HG02642 (cell line): ENCODE results near the gene CD59.
"Not testable (repeated sequence)": the region's sequence is repeated elsewhere in the genome, so short reads cannot be mapped to it uniquely, and the experiment has no call there.

Source experiments
- ATAC-seq: cut with Tn5 transposase; IDR thresholded peaks from one replicate; pipeline ENCODE4 v1.9.1; 2021; ENCODE audit warnings: mild to moderate bottlenecking; ENCODE audit not compliant: unreplicated experiment, poor library complexity

CD59 gene

DNA sequence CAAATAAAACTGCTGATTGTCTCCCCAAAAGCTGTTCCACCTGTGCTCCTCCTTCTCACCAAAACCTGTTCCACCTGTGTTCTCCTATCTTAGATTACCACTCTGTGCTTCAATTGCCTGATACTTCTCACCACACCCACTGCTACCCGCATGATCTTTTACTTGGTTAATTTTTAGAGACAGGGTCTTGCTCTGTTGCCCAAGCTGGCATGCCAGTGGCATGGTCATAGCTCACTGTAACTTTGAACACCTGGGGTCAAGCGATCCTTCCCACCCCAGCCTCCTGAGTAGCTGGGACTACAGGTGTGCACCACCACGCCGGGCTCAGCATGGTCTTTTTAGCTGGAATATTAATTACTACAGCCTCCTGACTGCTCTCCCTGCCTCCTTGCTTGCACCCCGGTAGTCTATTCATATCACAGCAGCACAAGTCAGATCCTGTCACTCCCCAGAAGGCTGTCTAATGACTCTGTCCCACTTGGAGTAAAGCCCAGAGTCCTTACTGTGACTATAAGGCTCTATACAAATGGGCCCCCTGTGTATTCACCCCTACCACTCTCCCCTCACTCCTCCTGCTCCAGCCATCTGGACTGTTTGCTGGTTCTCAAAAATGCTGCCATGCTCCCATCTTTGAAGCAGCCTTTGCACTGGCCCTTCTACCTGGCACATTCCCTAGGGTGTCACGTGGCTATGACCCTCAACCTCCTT is 39.1 kb downstream of the CD59 start:
- ATAC-seq: no peak

DNA sequence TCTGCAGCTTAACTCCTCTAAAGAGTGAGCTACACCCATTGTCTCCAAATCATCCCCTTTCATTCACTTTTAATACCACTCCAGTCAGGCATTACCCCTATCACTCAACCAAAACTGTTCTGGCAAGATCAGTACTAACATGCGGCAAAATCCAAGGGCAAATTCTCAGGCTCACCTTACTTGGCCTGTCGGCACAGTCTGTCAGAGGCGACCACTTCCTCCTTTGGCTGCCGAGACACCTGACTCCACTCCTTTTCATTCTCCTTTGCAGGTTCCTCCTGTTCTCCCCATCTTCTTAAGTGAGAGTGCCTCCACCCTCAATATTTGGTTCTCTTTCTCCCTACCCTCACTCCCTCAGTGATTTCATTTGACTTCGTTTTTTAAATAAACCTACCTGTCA is 39.8 kb downstream of the CD59 start:
- no peak for ATAC-seq

GRCh38 chr11:33695051-33695566 is 41.1 kb downstream of the CD59 start:
- ATAC-seq: no peak

- no peak for ATAC-seq
Observed at GRCh38 chr11:33694346-33695050, 41.7 kb downstream of the CD59 start.

DNA sequence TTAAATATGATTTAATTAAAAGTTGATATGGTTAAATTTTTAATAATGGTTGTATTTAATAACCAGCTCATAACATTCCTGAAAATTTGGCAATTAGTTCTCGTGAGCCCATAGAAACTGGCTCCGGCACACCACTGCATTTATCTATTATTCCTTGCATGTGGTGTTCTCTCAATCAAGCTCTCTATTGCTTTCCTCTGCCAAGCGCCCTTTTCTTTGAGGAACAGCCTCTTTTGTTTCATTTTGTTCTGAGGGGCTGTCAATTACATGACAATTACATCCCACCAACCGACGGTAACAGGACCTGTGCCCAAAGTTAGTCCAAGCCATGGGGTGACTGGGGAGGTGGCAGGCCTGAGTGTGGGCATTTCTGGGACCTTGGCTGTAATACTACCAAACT is 43.7 kb downstream of the CD59 start:
- no peak for ATAC-seq

- ATAC-seq: no peak
Observed at GRCh38 chr11:33692013-33692504, 44.2 kb downstream of the CD59 start.

DNA sequence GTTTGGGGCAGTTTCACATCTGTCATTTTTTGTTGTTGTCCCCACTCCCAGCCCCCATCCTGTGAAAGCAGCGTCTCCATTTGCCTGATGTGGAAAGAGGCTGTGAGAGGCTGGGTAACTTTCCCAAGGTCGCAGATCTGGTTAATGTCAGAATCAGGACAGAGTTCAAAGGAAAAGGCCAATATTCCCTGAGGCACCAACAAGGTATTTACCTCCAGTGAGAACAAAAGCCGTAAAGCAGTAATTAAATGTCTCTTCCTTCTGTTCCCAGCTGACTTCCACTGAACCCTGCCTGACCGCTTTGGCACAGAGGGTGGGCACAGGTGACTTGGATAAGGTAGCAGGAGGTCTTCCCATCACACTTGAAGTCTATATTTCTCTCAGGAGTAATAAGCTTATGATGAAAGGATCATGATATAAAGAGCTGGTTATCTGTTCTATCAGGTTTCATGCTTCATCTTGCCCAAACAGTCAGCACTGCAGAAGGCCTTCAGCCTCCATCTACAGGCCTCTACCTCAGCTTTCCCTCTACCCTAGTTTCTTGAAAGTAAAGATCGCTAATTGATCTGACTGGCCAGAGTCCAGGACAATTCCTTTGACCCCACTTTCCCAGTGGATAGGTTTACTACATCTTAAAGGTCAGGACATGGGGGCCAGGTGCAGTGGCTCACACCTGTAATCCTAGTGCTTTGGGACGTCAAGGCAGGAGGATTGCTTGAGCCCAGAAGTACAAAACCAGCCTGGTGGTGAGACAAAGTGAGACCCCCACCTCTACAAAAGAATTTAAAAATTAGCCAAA is 45.0 kb downstream of the CD59 start:
- ATAC-seq: no peak

DNA sequence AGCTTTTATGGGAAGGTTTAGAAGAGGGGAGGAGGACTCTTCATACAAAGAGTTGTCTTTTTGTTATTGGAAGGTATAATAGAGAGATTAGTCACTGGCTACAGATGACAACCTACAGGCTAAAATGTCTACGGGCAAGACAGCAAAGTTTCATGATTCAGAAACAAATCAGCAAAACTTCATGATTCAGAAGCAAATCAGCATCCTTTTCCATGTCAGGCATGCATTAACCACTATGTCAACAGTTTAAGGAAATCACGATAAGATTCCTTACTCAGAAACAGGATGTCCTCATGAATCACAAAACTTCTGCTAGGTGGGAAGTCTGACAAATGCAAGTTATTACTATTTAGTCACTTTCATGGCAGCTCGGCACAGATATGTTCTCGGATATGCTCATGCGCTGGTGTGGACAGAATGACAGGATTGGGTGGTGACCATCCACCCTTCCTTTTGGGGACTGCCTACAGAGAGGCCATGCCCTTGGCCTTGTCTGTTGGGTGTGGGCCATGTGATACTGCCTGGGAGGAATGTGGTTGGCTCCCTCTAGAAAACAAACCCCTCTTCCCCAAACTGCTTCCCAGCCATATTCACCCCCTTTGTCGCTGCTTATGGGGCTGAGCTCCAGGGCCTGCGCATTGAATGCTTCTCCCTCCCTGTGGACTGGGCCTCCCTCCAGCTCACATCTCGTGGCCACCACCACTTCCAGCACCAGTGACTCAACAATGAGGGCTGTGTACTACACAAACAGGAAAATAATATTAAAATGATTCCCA is 45.7 kb downstream of the CD59 start:
- ATAC-seq: no peak

DNA sequence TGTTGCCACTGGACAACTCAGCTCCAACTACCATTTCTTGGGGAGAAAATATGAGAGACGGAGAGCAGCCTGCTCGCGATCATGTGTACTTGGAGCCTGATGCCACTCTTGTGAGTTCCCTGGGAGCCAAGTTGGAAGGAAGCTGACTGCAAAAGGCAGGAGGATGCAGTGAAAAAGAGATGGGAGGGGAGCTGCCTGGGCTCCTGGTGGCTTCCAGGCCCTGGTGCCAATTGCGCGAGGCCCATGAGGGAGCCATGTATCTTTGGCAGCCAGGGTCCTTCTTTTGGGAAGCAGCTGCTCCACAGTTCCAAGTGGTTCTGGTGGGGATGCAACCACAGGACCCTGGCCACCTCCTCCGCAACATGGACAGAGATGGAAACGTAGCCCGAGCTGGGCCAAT is 46.7 kb downstream of the CD59 start:
- no peak for ATAC-seq

GRCh38 chr11:33689085-33689484 is 47.1 kb downstream of the CD59 start:
- no peak for ATAC-seq

DNA sequence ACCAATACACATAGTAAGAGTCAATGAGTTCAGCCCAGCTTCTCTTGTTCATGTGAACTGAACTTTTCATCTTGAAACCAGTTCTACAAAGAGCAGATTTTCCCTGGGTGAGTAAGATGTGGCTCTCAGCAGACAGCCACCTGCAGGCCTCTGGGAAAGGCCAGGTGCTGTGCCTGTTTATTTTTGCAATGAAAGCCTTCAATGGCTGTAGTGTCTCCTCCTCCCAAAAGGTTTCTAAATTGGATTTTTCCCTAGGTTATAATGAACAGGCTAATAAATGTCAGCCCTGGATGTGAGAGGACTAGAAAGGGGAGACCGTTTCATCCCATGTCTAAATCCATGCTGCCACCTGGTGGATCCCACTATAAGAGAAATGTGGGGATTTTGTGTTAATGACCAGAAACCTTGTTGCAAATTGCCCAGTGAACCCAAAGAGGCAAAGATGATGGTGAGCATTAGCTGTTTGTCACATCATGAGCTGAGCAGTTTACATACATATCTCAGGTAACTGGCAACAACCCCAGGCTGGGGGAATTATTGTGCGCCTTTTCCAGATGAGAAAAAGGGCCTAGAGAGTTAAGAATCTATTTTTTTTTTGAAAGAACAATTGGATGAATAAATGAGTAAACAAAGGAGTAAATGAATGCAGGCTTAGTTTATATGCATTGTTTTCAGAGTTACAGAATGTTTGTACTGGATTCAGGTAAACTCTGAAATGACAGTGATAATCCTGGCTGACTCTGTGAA is 48.3 kb downstream of the CD59 start:
- ATAC-seq: no peak

- no peak for ATAC-seq
Observed at GRCh38 chr11:33685082-33685481, 51.1 kb downstream of the CD59 start.

GRCh38 chr11:33684003-33684706 is 52.1 kb downstream of the CD59 start:
- no peak for ATAC-seq

DNA sequence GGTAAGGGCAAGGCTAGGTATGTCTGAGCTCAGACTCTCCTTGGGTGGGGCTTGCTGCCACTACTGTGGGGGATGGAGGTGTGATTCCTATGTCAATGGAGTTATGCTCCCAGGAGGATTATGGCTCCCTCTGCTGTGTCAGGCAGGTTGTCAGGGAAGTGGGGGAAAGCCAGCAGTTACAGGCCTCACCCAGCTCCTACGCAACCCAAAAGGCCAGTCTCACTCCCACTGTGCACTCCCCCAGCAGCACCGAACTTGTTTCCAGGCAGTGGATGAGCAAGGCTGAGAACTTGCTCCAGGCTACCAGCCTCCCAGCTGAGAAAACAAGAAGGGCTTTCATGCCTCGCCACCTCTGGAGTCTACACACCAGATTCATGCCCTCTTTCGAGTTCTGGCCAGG is 53.8 kb downstream of the CD59 start:
- ATAC-seq: no peak

DNA sequence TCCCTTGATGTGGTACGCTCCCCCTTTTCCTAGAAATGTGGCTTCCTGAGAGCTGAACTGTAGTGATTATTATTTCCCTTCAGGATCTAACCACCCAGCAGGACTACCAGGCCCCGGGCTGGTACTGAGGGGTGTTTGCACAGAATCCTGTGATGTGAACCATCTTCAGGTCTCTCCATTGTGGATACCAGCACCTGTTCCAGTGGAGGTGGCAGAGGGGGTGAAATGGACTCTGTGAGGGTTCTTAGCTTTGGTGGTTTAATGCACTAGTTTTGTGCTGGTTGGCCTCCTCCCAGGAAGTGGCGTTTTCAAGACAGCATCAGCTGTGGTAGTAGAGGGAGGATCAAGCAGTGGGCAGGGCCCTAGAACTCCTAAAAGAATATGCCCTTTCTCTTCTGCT is 54.2 kb downstream of the CD59 start:
- no peak for ATAC-seq

GRCh38 chr11:33678616-33679015 is 57.6 kb downstream of the CD59 start:
- not testable (repeated sequence) for ATAC-seq

DNA sequence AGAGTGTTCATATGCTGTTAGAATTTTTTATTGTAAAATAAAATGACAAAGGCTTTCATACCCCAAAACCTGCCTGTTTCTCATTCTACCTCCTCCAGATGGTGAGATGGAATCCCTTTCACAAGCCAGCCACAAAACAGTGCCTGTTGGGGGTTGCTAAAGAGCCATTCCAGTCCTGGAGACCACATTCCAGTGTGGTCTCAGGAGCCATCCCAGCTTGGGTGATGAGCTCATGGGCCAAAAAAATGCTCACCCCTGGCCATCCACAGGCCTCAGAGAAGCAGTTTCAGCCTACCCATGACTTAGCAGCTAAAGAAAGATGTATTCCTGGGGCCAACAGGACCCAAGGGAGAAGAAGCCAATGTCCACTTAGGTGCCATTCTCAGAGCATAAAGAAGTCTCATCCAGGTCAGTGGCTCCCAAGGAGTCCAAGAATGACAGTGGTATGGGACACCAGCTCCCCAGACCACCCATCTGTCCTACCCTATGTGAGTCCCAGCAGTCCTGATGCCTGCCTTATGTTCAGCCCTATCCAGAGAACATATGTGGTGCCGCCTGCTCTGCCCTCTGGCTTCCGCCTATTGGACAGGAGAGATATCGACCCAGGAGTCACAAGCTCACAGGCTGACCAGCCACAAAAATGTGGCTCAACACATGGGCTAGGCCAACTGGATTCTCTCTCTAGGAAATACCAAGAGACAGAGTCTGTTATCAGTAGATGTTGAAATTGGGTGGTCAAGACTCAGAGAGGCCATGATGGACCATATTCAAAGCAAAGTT is 62.0 kb downstream of the CD59 start:
- no peak for ATAC-seq

DNA sequence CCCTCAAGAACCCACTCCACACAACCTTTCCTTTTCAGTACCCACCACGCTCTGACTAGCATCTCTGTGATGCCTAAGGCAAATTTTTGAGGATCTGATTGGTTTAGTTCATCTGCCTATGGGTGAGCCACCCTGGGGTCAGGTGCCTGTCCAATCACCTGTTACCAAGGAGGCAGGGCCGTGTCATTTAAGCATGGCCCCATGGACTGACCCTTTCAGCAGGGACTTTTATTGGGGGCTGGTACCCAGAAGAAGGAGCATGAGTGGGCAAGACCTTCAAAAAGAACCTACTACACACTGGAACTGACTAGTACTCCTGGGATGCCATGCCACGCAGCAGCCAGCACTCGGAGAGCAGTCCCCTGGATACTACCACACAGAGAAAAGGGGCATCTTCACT is 64.0 kb downstream of the CD59 start:
- ATAC-seq: no peak
